CD4-positive, alpha-beta T cell treated with Interferon gamma for 1 hour (primary cell): Measurements from ENCODE around the gene CILP.
A peak's percentile ranks its signal among the peaks of the same experiment; 100 is the strongest.
"Not testable (repeated sequence)": the region's sequence is repeated elsewhere in the genome, so short reads cannot be mapped to it uniquely, and the experiment has no call there.

Source experiments
- DNase-seq: peaks from one replicate; pipeline ENCODE4 v3.0.0-alpha.2; 2020

Gene CILP

GRCh38 chr15:65189102-65189740 is 22.1 kb downstream of the CILP start:
- DNase-seq, result no peak

DNA sequence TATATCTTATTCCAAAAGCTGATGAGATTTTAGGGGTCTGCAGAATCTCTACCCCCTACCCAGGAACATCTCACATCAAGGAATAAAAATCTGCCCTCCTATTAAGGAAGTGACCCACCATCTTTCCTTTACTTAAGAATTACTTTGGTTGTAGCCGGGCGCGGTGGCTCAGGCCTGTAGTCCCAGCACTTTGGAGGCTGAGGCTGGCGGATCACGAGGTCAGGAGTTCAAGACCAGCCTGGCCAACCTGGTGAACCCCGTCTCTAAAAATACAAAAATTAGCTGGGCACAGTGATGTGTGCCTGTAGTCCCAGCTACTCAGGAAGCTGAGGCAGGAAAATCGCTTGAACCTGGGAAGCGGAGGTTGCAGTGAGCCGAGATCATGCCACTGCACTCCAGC is 22.8 kb downstream of the CILP start:
- not testable (repeated sequence) for DNase-seq

GRCh38 chr15:65184868-65185717 is 26.2 kb downstream of the CILP start, which contains the start of gene CLPX:
Gene CLPX (minus strand): TSS chr15:65185342. CDS start chr15:65185153, 189 bp downstream.
- DNase-seq, result peak; percentile 96

DNA sequence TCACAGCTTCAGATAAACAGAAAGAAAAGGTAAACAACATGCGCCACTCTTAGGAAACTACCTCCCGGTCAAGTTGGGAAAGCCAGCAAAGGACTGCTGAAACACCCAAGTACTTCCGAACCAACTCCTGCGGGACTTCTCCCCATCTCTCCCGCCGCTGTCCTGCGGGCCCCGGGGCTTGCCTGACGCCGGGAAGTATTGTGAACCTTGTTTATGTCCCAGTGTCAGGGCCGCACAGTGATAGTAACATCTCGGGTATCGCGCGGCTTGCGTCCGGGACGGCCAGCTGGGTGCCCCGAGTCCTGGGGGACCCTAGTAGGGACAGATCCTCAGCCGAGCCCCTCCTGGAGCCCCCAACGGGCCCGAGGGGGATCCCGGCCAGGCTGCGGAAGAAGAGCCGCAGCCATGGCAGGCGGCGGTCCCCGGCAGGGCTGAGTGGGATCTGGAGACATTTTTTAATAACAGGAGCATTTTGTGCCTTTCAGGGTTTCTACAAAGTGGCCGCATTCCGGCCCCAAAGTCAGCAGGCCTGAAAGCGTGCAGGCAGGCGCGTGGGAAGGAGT is 26.9 kb downstream of the CILP start:
- DNase-seq, result peak; percentile 29

DNA sequence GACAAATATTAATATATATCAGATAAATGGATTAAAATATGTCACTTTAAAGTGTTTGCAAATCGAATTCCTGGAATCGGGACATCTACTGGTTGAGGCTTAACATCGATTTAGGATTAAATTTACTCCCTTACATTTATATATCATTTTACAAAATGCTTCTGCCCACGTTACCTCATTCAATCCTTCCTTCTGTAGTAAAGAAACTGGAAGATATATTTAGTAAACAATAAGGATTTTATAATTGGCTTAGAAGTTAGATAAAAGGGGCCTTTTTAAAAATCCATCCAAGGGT is 27.5 kb downstream of the CILP start:
- DNase-seq, result no peak

- no peak for DNase-seq
These were observed 28.7 kb downstream of the CILP start for GRCh38 chr15:65182538-65182937.

DNA sequence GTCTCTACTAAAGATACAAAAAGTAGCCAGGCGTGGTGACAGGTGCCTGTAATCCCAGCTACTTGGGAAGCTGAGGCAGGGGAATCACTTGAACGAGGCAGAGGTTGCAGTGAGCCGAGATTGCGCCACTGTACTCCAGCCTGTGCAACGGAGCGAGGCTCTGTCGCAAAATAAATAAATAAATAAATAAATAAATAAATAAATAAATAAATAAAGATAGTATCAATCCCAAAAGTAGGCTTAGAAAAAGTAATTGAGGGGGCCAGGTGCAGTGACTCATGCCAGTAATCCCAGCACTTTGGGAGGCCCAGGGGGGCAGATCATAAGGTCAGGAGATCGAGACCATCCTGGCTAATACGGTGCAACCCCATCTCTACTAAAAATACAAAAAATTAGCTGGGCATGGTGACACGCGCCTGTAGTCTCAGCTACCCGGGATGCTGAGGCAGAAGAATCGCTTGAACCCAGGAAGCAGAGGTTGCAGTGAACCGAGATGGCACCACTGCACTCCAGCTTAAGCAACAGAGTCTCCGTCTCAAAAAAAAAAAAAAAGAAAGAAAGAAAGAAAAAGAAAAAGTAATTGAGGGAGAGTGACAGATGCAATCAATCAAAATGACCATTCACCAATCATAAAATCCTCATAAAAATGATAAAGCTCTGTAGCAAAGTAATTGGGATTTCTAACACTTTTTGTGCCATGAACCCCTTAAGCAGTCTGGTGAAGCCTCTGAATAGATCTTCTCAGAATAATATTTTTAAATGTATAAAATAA is 29.5 kb downstream of the CILP start:
- not testable (repeated sequence) for DNase-seq

- DNase-seq, result no peak
These were observed 31.1 kb downstream of the CILP start for GRCh38 chr15:65180167-65180566.

- no peak for DNase-seq
These were observed 33.4 kb downstream of the CILP start for GRCh38 chr15:65177901-65178300.

GRCh38 chr15:65176056-65176455 is 35.2 kb downstream of the CILP start:
- no peak for DNase-seq

GRCh38 chr15:65175511-65175910 is 35.8 kb downstream of the CILP start:
- no peak for DNase-seq

DNA sequence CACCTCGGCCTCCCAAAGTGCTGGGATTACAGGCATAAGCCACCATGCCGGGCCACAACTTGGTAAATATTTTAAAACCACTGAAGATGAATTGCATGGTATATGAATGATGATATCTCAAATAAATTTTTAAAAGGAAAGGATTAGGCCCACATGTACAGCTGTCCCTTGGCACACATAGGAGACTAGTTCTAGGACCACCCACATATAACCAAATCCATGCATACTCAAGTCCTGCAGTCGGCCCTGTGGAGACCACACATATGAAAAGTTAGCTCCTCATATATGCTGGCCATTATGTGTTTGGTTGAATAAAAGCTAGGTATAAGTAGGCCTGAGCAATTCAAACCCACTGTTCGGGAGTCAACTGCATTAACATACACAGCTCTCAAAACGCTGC is 36.8 kb downstream of the CILP start:
- DNase-seq, result no peak

GRCh38 chr15:65172531-65172930 is 38.7 kb downstream of the CILP start:
- no peak for DNase-seq

DNA sequence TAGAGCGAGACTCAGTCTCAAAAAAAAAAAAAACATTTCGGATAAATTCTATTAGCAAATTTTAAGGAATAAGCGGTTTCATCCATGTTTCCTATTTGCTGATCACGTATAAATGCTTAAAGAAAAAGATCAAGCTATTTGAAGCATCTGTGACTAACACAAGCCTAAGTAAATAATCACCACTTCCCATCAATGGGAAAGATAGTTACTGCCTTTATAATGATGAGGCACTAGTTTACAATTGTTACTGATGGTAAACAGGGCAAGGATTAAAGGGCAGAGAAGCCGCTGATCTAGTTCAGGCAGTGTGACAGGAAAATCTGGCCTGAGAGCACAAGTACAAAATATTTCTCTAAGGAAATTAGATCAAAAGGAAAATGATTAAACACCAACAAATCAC is 39.8 kb downstream of the CILP start:
- DNase-seq, result no peak

GRCh38 chr15:65165875-65166274 is 45.4 kb downstream of the CILP start:
- DNase-seq, result no peak

GRCh38 chr15:65164139-65164538 is 47.1 kb downstream of the CILP start:
- no peak for DNase-seq

- DNase-seq, result no peak
These were observed 48.2 kb downstream of the CILP start for GRCh38 chr15:65163041-65163440.

GRCh38 chr15:65156692-65157091 is 54.6 kb downstream of the CILP start:
- DNase-seq, result no peak

GRCh38 chr15:65154720-65155119 is 56.6 kb downstream of the CILP start:
- no peak for DNase-seq

DNA sequence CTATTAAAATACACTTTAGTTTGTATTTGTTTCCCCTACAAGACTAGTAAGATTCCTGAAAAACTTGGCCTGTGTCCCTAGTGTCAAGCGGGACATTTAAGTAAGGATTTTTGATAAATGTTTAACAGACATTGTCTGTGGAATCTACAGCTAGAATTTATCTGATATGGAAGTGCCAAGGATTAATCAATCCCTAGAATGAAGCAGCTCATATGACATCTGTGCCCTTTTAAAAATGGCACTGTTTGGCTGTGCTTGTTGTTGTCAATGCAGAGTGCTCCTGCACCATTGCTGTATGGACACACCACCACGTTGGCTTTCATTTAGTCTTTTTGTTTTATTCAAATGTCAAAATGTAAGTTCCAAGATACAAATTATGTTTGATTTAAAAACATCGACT is 63.4 kb downstream of the CILP start:
- DNase-seq, result no peak

- DNase-seq, result no peak
These were observed 64.8 kb downstream of the CILP start for GRCh38 chr15:65146438-65146837.
